GM23338 (cell line): ENCODE data around the gene RNU6-7. TPM values are rescaled to one million over a fixed set of nuclear protein-coding genes. Genes with fewer than 3 reads are reported as not detected.

Source experiments
- ATAC-seq: fragments of 200-7000 bp; cut with Tn5 transposase; 3 replicates; pipeline ENCODE4 v1.9.1; 2020
- DNase-seq: peaks from one replicate; pipeline ENCODE4 v3.0.0-alpha.2; 2015; ENCODE audit warnings: low spot score
- H2AFZ ChIP-seq: fragments of 200-600 bp; sonication (generic); 2 replicates; pipeline ENCODE4 v1.8.0; 2016; ENCODE audit warnings: antibody characterized with exemption, mild to moderate bottlenecking, moderate library complexity
- H3F3A ChIP-seq: fragments of 200-600 bp; sonication (generic); replicated peaks from 2 replicates; pipeline ENCODE4 v1.8.0; 2017; ENCODE audit warnings: antibody characterized with exemption, mixed run types, low read depth
- H3K27ac ChIP-seq: fragments of 200-600 bp; sonication (generic); 2 replicates; pipeline ENCODE4 v1.6.1; 2016; ENCODE audit warnings: low read depth
- H3K27me3 ChIP-seq: fragments of 200-600 bp; sonication (generic); 2 replicates; pipeline ENCODE4 v1.8.0; 2016; ENCODE audit warnings: mild to moderate bottlenecking, mixed run types, moderate library complexity; ENCODE audit not compliant: insufficient read depth
- H3K36me3 ChIP-seq: fragments of 200-600 bp; sonication (generic); 2 replicates; pipeline ENCODE4 v1.8.0; 2016; ENCODE audit warnings: mild to moderate bottlenecking; ENCODE audit not compliant: insufficient read depth
- H3K4me1 ChIP-seq: fragments of 200-600 bp; sonication (generic); 2 replicates; pipeline ENCODE4 v1.8.0; 2016; ENCODE audit warnings: mild to moderate bottlenecking, moderate library complexity; ENCODE audit not compliant: insufficient read depth
- H3K4me2 ChIP-seq: fragments of 200-600 bp; sonication (generic); 2 replicates; pipeline ENCODE4 v1.7.1; 2017; ENCODE audit warnings: mixed run types
- H3K4me3 ChIP-seq: fragments of 200-600 bp; sonication (generic); 2 replicates; pipeline ENCODE4 v1.6.1; 2016; ENCODE audit warnings: mixed run types
- H3K79me2 ChIP-seq: fragments of 200-600 bp; sonication (generic); replicated peaks from 2 replicates; pipeline ENCODE4 v1.8.0; 2017; ENCODE audit warnings: mild to moderate bottlenecking; ENCODE audit not compliant: insufficient read depth
- H3K9me2 ChIP-seq: fragments of 200-600 bp; sonication (generic); 2 replicates; pipeline ENCODE4 v1.8.0; 2017; ENCODE audit not compliant: insufficient read depth
- H4K20me1 ChIP-seq: fragments of 200-600 bp; sonication (generic); replicated peaks from 2 replicates; pipeline ENCODE4 v1.8.0; 2017; ENCODE audit warnings: mild to moderate bottlenecking; ENCODE audit not compliant: insufficient read depth
- H3K27ac Mint-ChIP-seq: 2 replicates; pipeline ENCODE4 v1.8.0; 2020; ENCODE audit warnings: inconsistent platforms, mild to moderate bottlenecking, moderate library complexity, mixed read lengths
- H3K27me3 Mint-ChIP-seq: 3 replicates; pipeline ENCODE4 v1.8.0; 2022; ENCODE audit warnings: low read depth, mild to moderate bottlenecking, moderate library complexity, mixed read lengths, inconsistent platforms; ENCODE audit not compliant: insufficient read depth, poor library complexity
- H3K36me3 Mint-ChIP-seq: 3 replicates; pipeline ENCODE4 v1.8.0; 2021; ENCODE audit warnings: low read depth, mild to moderate bottlenecking, inconsistent platforms, moderate library complexity, mixed read lengths
- H3K4me1 Mint-ChIP-seq: 3 replicates; pipeline ENCODE4 v1.8.0; 2020; ENCODE audit warnings: mild to moderate bottlenecking, inconsistent platforms, mixed read lengths
- H3K4me3 Mint-ChIP-seq: 3 replicates; pipeline ENCODE4 v1.8.0; 2021; ENCODE audit warnings: moderate library complexity, mild to moderate bottlenecking, inconsistent platforms, mixed read lengths
- H3K9me3 Mint-ChIP-seq: 3 replicates; pipeline ENCODE4 v1.8.0; 2020; ENCODE audit warnings: moderate library complexity, mild to moderate bottlenecking, inconsistent platforms, mixed read lengths
- CREB1 ChIP-seq: fragments of 250-450 bp; sonication (Bioruptor Pico); IDR thresholded peaks from 2 replicates; pipeline ENCODE4 v1.5.0; 2020; ENCODE audit warnings: low read depth, mild to moderate bottlenecking, moderate library complexity
- CTCF ChIP-seq, 2 experiments: fragments of 200-600 bp in 1 of 2; sonication (generic) in 1 of 2; conservative IDR thresholded peaks; 2 replicates each; pipeline versions ENCODE4 v1.5.1 to v1.6.1; 2016 to 2017; ENCODE audit warnings: antibody characterized with exemption in 2 of 2, low read depth in 2 of 2, mild to moderate bottlenecking in 2 of 2, moderate library complexity in 1 of 2
- ETS1 ChIP-seq: IDR thresholded peaks from 2 replicates; pipeline ENCODE4 v1.6.1; 2016; ENCODE audit warnings: antibody characterized with exemption
- EZH2 ChIP-seq: fragments of 200-600 bp; sonication (generic); IDR thresholded peaks from one replicate; pipeline ENCODE4 v1.8.0; 2017; ENCODE audit warnings: antibody characterized with exemption, mild to moderate bottlenecking, low read depth; ENCODE audit not compliant: unreplicated experiment
- EZH2phosphoT487 ChIP-seq: fragments of 200-600 bp; sonication (generic); IDR thresholded peaks from one replicate; pipeline ENCODE4 v1.8.1; 2018; ENCODE audit warnings: antibody characterized with exemption; ENCODE audit not compliant: unreplicated experiment
- POLR2AphosphoS5 ChIP-seq: IDR thresholded peaks from 2 replicates; pipeline ENCODE4 v1.6.1; 2016; ENCODE audit warnings: antibody characterized with exemption, low read depth
- REST ChIP-seq: IDR thresholded peaks from one replicate; pipeline ENCODE4 v1.6.1; 2018; ENCODE audit warnings: antibody characterized with exemption; ENCODE audit not compliant: unreplicated experiment
- STAT1 ChIP-seq: IDR thresholded peaks from one replicate; pipeline ENCODE4 v1.6.1; 2016; ENCODE audit warnings: antibody characterized with exemption; ENCODE audit not compliant: unreplicated experiment
- ZNF331 ChIP-seq: fragments of 250-450 bp; sonication (Bioruptor Pico); IDR thresholded peaks from 2 replicates; pipeline ENCODE4 v1.5.0; 2020; ENCODE audit warnings: low read depth, mild to moderate bottlenecking, moderate library complexity
- polyA plus RNA-seq: library from polyadenylated mRNA; unstranded; fragments of >200 nt; fragmentation: Nextera tagmentation; extraction: Ambion mirVana; gene quantifications from 2 replicates; pipeline ENCODE4 v1.2.1, GENCODE V29; 2016
- total RNA-seq: library from RNA; depleted of rRNA; stranded (reverse); fragments of >200 nt; shearing (Covaris generic); gene quantifications from 2 replicates; pipeline ENCODE4 v1.2.3, GENCODE V29; 2014

RNU6-7 gene
- total and polyA plus RNA-seq, 2 experiments from 2014 or later = 39.1 TPM; not detected in 1

DNA sequence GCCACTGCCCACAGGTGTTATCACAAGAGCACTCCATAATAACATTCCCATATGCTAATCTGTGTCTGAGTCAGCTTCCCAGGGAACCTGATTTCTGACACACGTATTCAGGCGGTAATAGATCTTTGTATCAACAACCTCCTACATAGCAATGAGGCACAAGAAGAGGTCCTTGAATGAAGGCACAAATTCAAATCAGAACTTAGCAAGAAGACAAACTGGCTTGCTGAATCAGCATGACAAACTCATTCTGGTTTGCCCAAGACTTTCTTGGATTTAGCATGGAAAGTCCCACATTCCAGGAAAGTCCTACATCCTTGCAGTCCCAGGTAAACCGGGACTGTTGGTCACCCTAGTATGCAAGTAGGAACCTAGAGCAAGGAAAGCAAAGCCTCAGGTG is 33.9 kb upstream of the RNU6-7 start (continued):
- TF ChIP-seq REST (no peak), STAT1 (no peak)

- no peak overlapping the region for H3K27ac Mint-ChIP-seq
- Histone ChIP-seq H3K36me3 (no peaks in the 10 kb centered on the region), H3K27me3 (no peaks in the 10 kb centered on the region), H3K4me1 (no peaks in the 10 kb centered on the region), H2AFZ (no peak overlapping the region), H3K9me2 (0 out of 2 replicates have a peak, but pooled peaks cover 3% of the 10 kb centered on the region), H3K27ac (no peak overlapping the region), H4K20me1 (no peaks in the 10 kb centered on the region), H3K4me2 (no peak overlapping the region), H3K79me2 (no peaks in the 10 kb centered on the region), H3K4me3 (no peak overlapping the region), H3F3A (no peaks in the 10 kb centered on the region)
- H3K36me3 Mint-ChIP-seq = no peaks in the 10 kb centered on the region
- H3K27me3 Mint-ChIP-seq = peaks cover 2% of the 10 kb centered on the region
- DNase-seq = no peak
- ATAC-seq = no peak
- H3K4me1 Mint-ChIP-seq = peaks cover 6% of the 10 kb centered on the region; the same call in 2 of the 3 replicates
- H3K9me3 Mint-ChIP-seq = 0 out of 3 replicates have a peak, but pooled peaks cover 3% of the 10 kb centered on the region
- no peak overlapping the region for H3K4me3 Mint-ChIP-seq
- TF ChIP-seq REST = no peak
- no peak for TF ChIP-seq POLR2AphosphoS5
- TF ChIP-seq CREB1 (CRISPR knock-in tag) = no peak
- no peak for TF ChIP-seq ZNF331
- TF ChIP-seq ETS1 = no peak
- no peak for TF ChIP-seq CTCF (conservative IDR thresholded peaks at IDR 0.05; ENCODE audit: low read depth in 2 of 2)
- TF ChIP-seq EZH2phosphoT487 = no peak
- TF ChIP-seq EZH2 = no peak
- no peak for TF ChIP-seq STAT1
Observed at GRCh38 chr14:32169191-32169590, 32.7 kb upstream of the RNU6-7 start.
